Stimulated activated naive CD8-positive, alpha-beta T cell treated with anti-CD3 and anti-CD28 coated beads, Interleukin-15, amount 100 ng/mL, for 72 hours (primary cell): ENCODE data around the gene MYBPHL.

Experiments used
- ATAC-seq: fragments of 150-1000 bp; cut with Tn5 transposase; 2 replicates; pipeline ENCODE4 v1.10.0; 2021; ENCODE audit warnings: mild to moderate bottlenecking, moderate library complexity
- DNase-seq, 2 donors: peaks; one replicate each; pipeline ENCODE4 v3.0.0; 2021 to 2022
- H3K27ac Mint-ChIP-seq, 2 donors: one replicate each; pipeline ENCODE4 v1.8.0; 2022; ENCODE audit warnings: mild to moderate bottlenecking in 2 of 2, mixed read lengths in 2 of 2, moderate library complexity in 2 of 2
- H3K27me3 Mint-ChIP-seq: one replicate; pipeline ENCODE4 v1.8.0; 2022; ENCODE audit warnings: mixed read lengths
- H3K4me1 Mint-ChIP-seq: one replicate; pipeline ENCODE4 v1.8.0; 2022; ENCODE audit warnings: mild to moderate bottlenecking, mixed read lengths
- H3K4me3 Mint-ChIP-seq, 2 donors: one replicate each; pipeline ENCODE4 v1.8.0; 2022; ENCODE audit warnings: mild to moderate bottlenecking in 2 of 2, mixed read lengths in 2 of 2, moderate library complexity in 1 of 2
- H3K9me3 Mint-ChIP-seq, 2 donors: one replicate each; pipeline ENCODE4 v1.8.0; 2022; ENCODE audit warnings: mixed read lengths in 2 of 2

The MYBPHL gene

GRCh38 chr1:109255097-109255651, 51.6 kb downstream of the MYBPHL start:
- no peaks in the 10 kb centered on the region for H3K9me3 Mint-ChIP-seq
- DNase-seq (no peak), ATAC-seq (no peak)
- H3K27me3 Mint-ChIP-seq = peaks cover 11% of the 10 kb centered on the region
- no peak overlapping the region for H3K27ac Mint-ChIP-seq
- peaks cover 36% of the 10 kb centered on the region for H3K4me1 Mint-ChIP-seq
- no peak overlapping the region for H3K4me3 Mint-ChIP-seq

DNA sequence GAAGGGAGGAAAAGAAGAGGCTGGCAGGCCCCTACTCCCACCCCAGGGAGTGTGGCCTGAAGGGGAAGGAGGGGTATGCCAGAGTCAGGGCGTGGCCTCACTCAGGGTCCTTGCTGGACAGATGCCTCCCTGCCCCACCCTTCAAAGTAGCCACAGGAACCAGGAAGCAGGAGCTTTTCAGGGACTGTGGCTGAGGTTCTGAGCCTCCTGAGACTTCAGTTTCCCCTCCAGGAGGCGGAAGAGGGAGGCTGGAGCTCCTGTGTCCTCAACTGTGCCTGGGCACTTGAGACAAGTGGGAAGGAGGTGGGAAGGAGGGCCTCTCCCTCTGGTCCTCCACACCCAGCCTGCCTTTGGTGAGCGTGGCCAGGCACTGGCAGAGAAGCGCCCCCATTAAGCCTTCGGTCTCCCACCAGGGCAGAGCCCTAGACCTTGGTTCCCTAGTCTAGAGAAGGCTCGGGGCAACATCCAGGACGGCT, 52.2 kb downstream of the MYBPHL start:
- no peaks in the 10 kb centered on the region for H3K9me3 Mint-ChIP-seq
- ATAC-seq (no peak), DNase-seq (no peak)
- H3K27ac Mint-ChIP-seq = no peak overlapping the region
- H3K4me1 Mint-ChIP-seq = peaks cover 37% of the 10 kb centered on the region
- peaks cover 12% of the 10 kb centered on the region for H3K27me3 Mint-ChIP-seq
- H3K4me3 Mint-ChIP-seq = no peak overlapping the region

DNA sequence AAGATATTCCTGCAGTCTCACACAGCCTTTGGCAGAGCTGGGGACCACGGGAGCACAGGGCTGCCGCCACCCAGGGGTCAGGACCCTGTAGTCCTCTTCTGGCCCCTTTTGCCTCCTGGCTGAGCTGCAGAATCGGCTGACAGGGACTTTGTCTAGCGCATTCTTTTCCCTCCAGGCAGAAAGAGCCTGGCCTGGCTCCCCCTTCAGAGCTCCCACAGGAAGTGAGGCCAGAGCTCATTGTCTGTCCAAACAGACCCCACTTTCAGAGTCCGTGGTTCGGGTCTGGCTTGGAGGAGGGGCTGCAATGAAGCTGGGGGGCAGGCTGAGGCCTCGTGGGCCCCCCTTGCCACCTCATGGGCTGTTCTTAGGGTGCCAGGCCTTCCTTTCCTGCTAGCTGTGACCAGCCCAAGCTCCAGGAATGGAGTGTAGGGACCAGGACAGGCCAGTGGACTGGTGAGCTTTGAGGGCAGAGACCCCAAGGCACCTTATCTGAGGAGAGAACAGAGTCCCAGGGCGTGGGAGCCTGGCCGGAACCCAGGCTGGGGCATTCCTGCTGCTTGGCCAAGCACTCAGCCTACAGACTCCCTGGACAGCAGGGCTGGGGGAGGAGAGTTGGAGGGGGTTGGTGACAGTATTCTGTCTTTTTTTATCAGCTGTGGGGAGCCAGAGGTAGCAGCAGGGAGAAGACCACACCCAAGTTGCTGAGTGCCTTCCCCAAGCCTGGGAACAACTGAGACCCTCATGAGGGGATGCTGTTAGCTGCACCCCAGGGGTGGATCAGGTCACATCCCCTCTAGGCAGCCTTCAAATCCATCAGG, 52.8 kb downstream of the MYBPHL start:
- Mint-ChIP-seq H3K27ac (peak overlapping the region; percentile 57 to 64), H3K27me3 (peaks cover 12% of the 10 kb centered on the region), H3K4me1 (peaks cover 40% of the 10 kb centered on the region), H3K9me3 (no peaks in the 10 kb centered on the region), H3K4me3 (no peak overlapping the region)
- ATAC-seq = no peak
- DNase-seq = no peak

GRCh38 chr1:109252893-109253802, 53.7 kb downstream of the MYBPHL start:
- H3K27me3 Mint-ChIP-seq = peaks cover 13% of the 10 kb centered on the region
- no peak overlapping the region for H3K27ac Mint-ChIP-seq
- H3K4me3 Mint-ChIP-seq = no peak overlapping the region
- peaks cover 44% of the 10 kb centered on the region for H3K4me1 Mint-ChIP-seq
- no peaks in the 10 kb centered on the region for H3K9me3 Mint-ChIP-seq
- ATAC-seq (no peak), DNase-seq (no peak)

- Mint-ChIP-seq H3K27ac (no peak overlapping the region), H3K4me3 (no peak overlapping the region), H3K9me3 (no peaks in the 10 kb centered on the region), H3K4me1 (peaks cover 38% of the 10 kb centered on the region), H3K27me3 (peaks cover 21% of the 10 kb centered on the region)
- DNase-seq (no peak), ATAC-seq (no peak)
These were observed 54.5 kb downstream of the MYBPHL start for GRCh38 chr1:109252167-109252892.

GRCh38 chr1:109251277-109252166, 55.3 kb downstream of the MYBPHL start:
- ATAC-seq (no peak), DNase-seq (no peak)
- H3K27ac Mint-ChIP-seq = no peak overlapping the region
- peaks cover 35% of the 10 kb centered on the region for H3K4me1 Mint-ChIP-seq
- H3K27me3 Mint-ChIP-seq = peaks cover 28% of the 10 kb centered on the region
- H3K4me3 Mint-ChIP-seq = no peak overlapping the region
- no peaks in the 10 kb centered on the region for H3K9me3 Mint-ChIP-seq

GRCh38 chr1:109250454-109251276, 56.1 kb downstream of the MYBPHL start:
- Mint-ChIP-seq H3K27me3 (peaks cover 28% of the 10 kb centered on the region), H3K9me3 (no peaks in the 10 kb centered on the region), H3K4me3 (peak overlapping the region; percentile 35 to 57), H3K4me1 (peaks cover 35% of the 10 kb centered on the region), H3K27ac (no peak overlapping the region)
- ATAC-seq = no peak
- no peak for DNase-seq

DNA sequence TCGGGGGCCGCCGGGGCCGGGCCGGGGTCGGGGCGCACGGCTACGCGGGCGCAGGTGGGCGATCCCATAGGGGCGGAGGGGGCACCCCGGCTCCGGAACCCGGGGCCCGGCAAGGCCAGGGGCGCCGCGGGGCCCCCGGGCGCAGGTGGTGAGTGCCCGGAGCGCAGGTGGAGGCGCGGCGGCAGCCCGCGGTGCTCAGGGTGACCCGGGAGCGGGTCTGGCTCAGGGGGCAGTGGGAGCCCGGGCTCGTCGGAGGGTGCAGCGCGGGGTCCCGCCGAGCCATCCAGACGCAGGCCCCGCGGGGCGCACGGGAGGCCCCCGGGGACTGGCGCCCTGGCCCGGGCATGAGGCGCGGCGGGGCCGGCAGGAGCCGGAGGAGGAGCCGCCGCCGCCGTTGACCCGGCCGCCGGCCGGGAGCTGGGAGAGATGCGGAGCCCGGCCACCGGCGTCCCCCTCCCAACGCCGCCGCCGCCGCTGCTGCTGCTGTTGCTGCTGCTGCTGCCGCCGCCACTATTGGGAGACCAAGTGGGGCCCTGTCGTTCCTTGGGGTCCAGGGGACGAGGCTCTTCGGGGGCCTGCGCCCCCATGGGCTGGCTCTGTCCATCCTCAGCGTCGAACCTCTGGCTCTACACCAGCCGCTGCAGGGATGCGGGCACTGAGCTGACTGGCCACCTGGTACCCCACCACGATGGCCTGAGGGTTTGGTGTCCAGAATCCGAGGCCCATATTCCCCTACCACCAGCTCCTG, 57.0 kb downstream of the MYBPHL start:
- DNase-seq = peak in 1 of 2 donors; percentile 29
- Mint-ChIP-seq H3K27ac (no peak overlapping the region), H3K27me3 (peaks cover 29% of the 10 kb centered on the region), H3K4me1 (peaks cover 35% of the 10 kb centered on the region), H3K9me3 (no peaks in the 10 kb centered on the region), H3K4me3 (peak overlapping the region; percentile 35 to 57)
- peak; percentile 66 for ATAC-seq

- H3K27ac Mint-ChIP-seq = no peak within 1 kb of the TSS
- peaks cover 37% of the 10 kb centered on the region for H3K27me3 Mint-ChIP-seq
- H3K4me3 Mint-ChIP-seq = peak within 1 kb of the TSS; percentile 53 to 76
- H3K9me3 Mint-ChIP-seq = no peaks in the 10 kb centered on the region
- H3K4me1 Mint-ChIP-seq = peaks cover 31% of the 10 kb centered on the region
- ATAC-seq (peak; percentile 90), DNase-seq (peak; percentile 58 to 64)
These were observed 57.8 kb downstream of the MYBPHL start, which contains the start of gene CELSR2 for GRCh38 chr1:109248797-109249629. Gene CELSR2, plus strand, starts transcription at chr1:109249539. Its CDS starts 541 bp downstream, at chr1:109250080.

- DNase-seq (no peak), ATAC-seq (no peak)
- no peaks in the 10 kb centered on the region for H3K9me3 Mint-ChIP-seq
- no peak overlapping the region for H3K4me3 Mint-ChIP-seq
- H3K4me1 Mint-ChIP-seq = peaks cover 27% of the 10 kb centered on the region
- no peak overlapping the region for H3K27ac Mint-ChIP-seq
- H3K27me3 Mint-ChIP-seq = peaks cover 40% of the 10 kb centered on the region
These were observed 58.4 kb downstream of the MYBPHL start for GRCh38 chr1:109248444-109248796.

GRCh38 chr1:109247401-109248365, 59.1 kb downstream of the MYBPHL start:
- H3K27me3 Mint-ChIP-seq = peaks cover 47% of the 10 kb centered on the region
- peaks cover 25% of the 10 kb centered on the region for H3K4me1 Mint-ChIP-seq
- H3K4me3 Mint-ChIP-seq = no peak overlapping the region
- no peak overlapping the region for H3K27ac Mint-ChIP-seq
- no peak for DNase-seq
- ATAC-seq = no peak
- no peaks in the 10 kb centered on the region for H3K9me3 Mint-ChIP-seq
